Measurements from ENCODE around the gene MSANTD2.

- TF ChIP-seq POLR2A (IDR thresholded peaks at IDR 0.05), result no peak
- no peak for TF ChIP-seq CTCF (IDR thresholded peaks at IDR 0.05)
Measured at GRCh38 chr11:124812876-124813275, 12.7 kb upstream of the MSANTD2 start.
